ENCODE measurements around the gene PPP1R26. TPM values are rescaled to one million over a fixed set of nuclear protein-coding genes. Genes with fewer than 3 reads are reported as not detected.
A peak's percentile ranks its signal among the peaks of the same experiment; 100 is the strongest.

The PPP1R26 gene
- total RNA-seq, 1 experiment from 2014 or later, result 32.0 TPM

DNA sequence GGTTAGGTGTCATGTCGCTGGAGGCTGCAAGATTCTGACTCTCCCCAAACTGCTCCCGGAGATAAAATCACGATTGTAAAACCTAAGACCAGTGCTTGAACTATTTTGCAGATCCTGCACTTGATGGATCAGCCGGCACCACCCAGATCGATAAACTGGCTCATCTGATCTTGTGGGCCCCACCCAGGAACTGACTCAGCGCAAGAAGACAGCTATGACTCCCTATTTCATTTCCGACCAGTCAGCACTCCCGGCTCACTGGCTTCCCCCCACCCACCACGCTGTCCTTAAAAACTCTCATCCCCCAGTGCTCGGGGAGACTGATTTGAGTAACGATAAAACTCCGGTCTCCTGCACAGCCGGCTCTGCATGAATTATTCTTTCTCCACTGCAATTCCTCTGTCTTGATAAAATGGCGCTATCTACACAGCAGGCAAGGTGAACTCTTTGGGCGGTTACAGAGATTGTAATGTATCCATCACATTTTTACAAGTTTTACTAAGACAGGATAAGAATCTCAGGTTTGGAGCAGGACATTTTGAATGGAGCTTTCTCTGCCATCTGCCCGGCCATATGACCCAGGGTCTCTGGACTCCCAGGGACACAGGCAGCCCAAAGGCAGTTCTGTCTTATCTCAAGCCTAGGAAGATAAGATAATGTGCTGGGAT, 10.6 kb upstream of the PPP1R26 start:
- no peaks in the 10 kb centered on the region for H3K36me3 ChIP-seq (ENCODE audit: control insufficient read depth in 1 of 2, insufficient read depth in 2 of 2, low read length in 2 of 2)
- peaks cover 39 to 73% of the 10 kb centered on the region in 2 experiments for H3K4me1 ChIP-seq (ENCODE audit: control insufficient read depth in 1 of 2, insufficient read depth in 2 of 2, low read length in 2 of 2)
- DNase-seq (ENCODE audit: low read depth, low spot score) (peak; percentile 76), ATAC-seq (peak; percentile 82)
- H3K4me3 ChIP-seq (replicated peaks in 1 of 2; ENCODE audit: low read depth in 1 of 2, low read length in 2 of 2), result peak overlapping the region; percentile 43 to 54
- RAD21 ChIA-PET (ENCODE audit: low non-redundant PET in 1 of 2, low total read pairs in 2 of 2, uncharacterized antibody in 2 of 2, unreplicated experiment in 2 of 2), result no interaction called here
- peak overlapping the region; percentile 58 for H3K9ac ChIP-seq (ENCODE audit: low read length)
- no peaks in the 10 kb centered on the region for H3K27me3 ChIP-seq (ENCODE audit: insufficient read depth, low read length)
- no peaks in the 10 kb centered on the region for H4K20me1 ChIP-seq (ENCODE audit: insufficient read depth)
- peak overlapping the region; percentile 77 for H3K27ac ChIP-seq (ENCODE audit: low read depth, low read length)
- no peak overlapping the region for H2AFZ ChIP-seq (ENCODE audit: low read depth, low read length, poor library complexity, severe bottlenecking)
- TF ChIP-seq FOSL1 (IDR thresholded peaks at IDR 0.05; ENCODE audit: low read depth) (peak; percentile 89), TCF7L2 (IDR thresholded peaks at IDR 0.05; ENCODE audit: borderline replicate concordance, extremely low read depth, insufficient read depth, insufficient read length) (peak; percentile 42), POLR2AphosphoS5 (IDR thresholded peaks at IDR 0.05; ENCODE audit: low read depth, low read length) (peak; percentile 88), SRF (IDR thresholded peaks at IDR 0.05; ENCODE audit: low read depth) (no peak; the same call in 1 of the 2 replicates), EGR1 (IDR thresholded peaks at IDR 0.05; ENCODE audit: low read depth) (0 out of 2 replicates have a peak, but pooled peaks have one; percentile 16), SP1 (IDR thresholded peaks at IDR 0.05; ENCODE audit: low read depth) (peak; percentile 87), YY1 (IDR thresholded peaks at IDR 0.05; ENCODE audit: extremely low read depth, insufficient replicate concordance, low read depth, low read length) (peak; percentile 42), JUND (IDR thresholded peaks at IDR 0.05) (peak; percentile 90), POLR2A (IDR thresholded peaks at IDR 0.05; ENCODE audit: borderline replicate concordance, extremely low read depth, insufficient read depth, insufficient read length) (no peak)
- POLR2A ChIA-PET, result interaction anchor here (0.7 to 1.3 kb wide), 4 partner anchors 8 to 27 kb away, joined by 3 to 6 read pairs (median 3); no protein-coding TSS in a partner anchor
- no peaks in the 10 kb centered on the region for H3K9me3 ChIP-seq (ENCODE audit: control insufficient read depth in 1 of 2, insufficient read depth in 1 of 2, low read depth in 1 of 2, low read length in 2 of 2)
- CTCF ChIA-PET, result no interaction called here
- H3K9me2 ChIP-seq (ENCODE audit: insufficient read depth), result no peaks in the 10 kb centered on the region
- H3K4me2 ChIP-seq (ENCODE audit: low read length), result peak overlapping the region; percentile 84
- BruUV-seq (replicated peaks), result TSS peak; percentile 97
- intact Hi-C loops (cut with micrococcal nuclease), result no loop called here
- H3K79me2 ChIP-seq (ENCODE audit: insufficient read depth, low read length), result no peaks in the 10 kb centered on the region

Measured in HCT116 (cell line).